Endothelial cell (in vitro differentiated cells): Measurements from ENCODE around the gene KRT26. TPM values are rescaled to one million over a fixed set of nuclear protein-coding genes. Genes with fewer than 3 reads are reported as not detected.
"Not testable (repeated sequence)": the region's sequence is repeated elsewhere in the genome, so short reads cannot be mapped to it uniquely, and the experiment has no call there.

Experiments
- DNase-seq: peaks from one replicate; pipeline ENCODE4 v3.0.0; 2021; ENCODE audit warnings: low spot score
- H3K27ac Mint-ChIP-seq: one replicate; pipeline ENCODE4 v1.8.0; 2021; ENCODE audit warnings: mixed read lengths, inconsistent platforms; ENCODE audit not compliant: unreplicated experiment
- H3K27me3 Mint-ChIP-seq: one replicate; pipeline ENCODE4 v1.8.0; 2021; ENCODE audit warnings: mild to moderate bottlenecking, moderate library complexity, mixed read lengths, inconsistent platforms; ENCODE audit not compliant: unreplicated experiment
- H3K36me3 Mint-ChIP-seq: one replicate; pipeline ENCODE4 v1.8.0; 2021; ENCODE audit warnings: mild to moderate bottlenecking, low read depth, mixed read lengths, inconsistent platforms; ENCODE audit not compliant: unreplicated experiment
- H3K4me1 Mint-ChIP-seq: one replicate; pipeline ENCODE4 v1.8.0; 2021; ENCODE audit warnings: mild to moderate bottlenecking, mixed read lengths, inconsistent platforms; ENCODE audit not compliant: unreplicated experiment
- H3K4me3 Mint-ChIP-seq: one replicate; pipeline ENCODE4 v1.8.0; 2021; ENCODE audit warnings: mild to moderate bottlenecking, mixed read lengths, inconsistent platforms; ENCODE audit not compliant: unreplicated experiment
- H3K9me3 Mint-ChIP-seq: one replicate; pipeline ENCODE4 v1.8.0; 2021; ENCODE audit warnings: mixed read lengths, inconsistent platforms; ENCODE audit not compliant: unreplicated experiment
- CTCF ChIP-seq: fragments of 200-600 bp; sonication (generic); IDR thresholded peaks from one replicate; pipeline ENCODE4 v1.5.0; 2021; ENCODE audit warnings: antibody characterized with exemption; ENCODE audit not compliant: unreplicated experiment
- total RNA-seq: library from RNA; stranded (reverse); fragmentation: NEBNext Ultra II Directional; extraction: Animal tissue kit (Norgen Biotek cat#: 25700); gene quantifications from one replicate; pipeline ENCODE4 v1.2.1, GENCODE V29; 2021; ENCODE audit not compliant: unreplicated experiment

The KRT26 gene
- total RNA-seq, 1 donor from 2014 or later, result not detected

- Mint-ChIP-seq H3K4me3 (no peak overlapping the region), H3K27me3 (no peaks in the 10 kb centered on the region), H3K36me3 (no peaks in the 10 kb centered on the region)
These were observed 18.2 kb downstream of the KRT26 start for GRCh38 chr17:40753804-40754203.

GRCh38 chr17:40751065-40751464 is 20.9 kb downstream of the KRT26 start:
- H3K4me1 Mint-ChIP-seq, result no peaks in the 10 kb centered on the region
- no peaks in the 10 kb centered on the region for H3K36me3 Mint-ChIP-seq
- no peak overlapping the region for H3K4me3 Mint-ChIP-seq
- H3K9me3 Mint-ChIP-seq, result no peaks in the 10 kb centered on the region
- H3K27me3 Mint-ChIP-seq, result no peaks in the 10 kb centered on the region
- TF ChIP-seq CTCF, result no peak
- H3K27ac Mint-ChIP-seq, result no peak overlapping the region
- no peak for DNase-seq

More at GRCh38 chr17:40753804-40754203, 18.2 kb downstream of the KRT26 start:
- Mint-ChIP-seq H3K4me1 (no peaks in the 10 kb centered on the region), H3K9me3 (no peaks in the 10 kb centered on the region), H3K27ac (no peak overlapping the region)
- TF ChIP-seq CTCF, result no peak
- no peak for DNase-seq

- H3K36me3 Mint-ChIP-seq, result no peaks in the 10 kb centered on the region
- no peaks in the 10 kb centered on the region for H3K9me3 Mint-ChIP-seq
- H3K4me3 Mint-ChIP-seq, result no peak overlapping the region
- H3K27ac Mint-ChIP-seq, result no peak overlapping the region
- no peak for TF ChIP-seq CTCF
- H3K27me3 Mint-ChIP-seq, result no peaks in the 10 kb centered on the region
- H3K4me1 Mint-ChIP-seq, result no peaks in the 10 kb centered on the region
- DNase-seq, result no peak
These were observed 21.6 kb downstream of the KRT26 start for GRCh38 chr17:40750391-40750790.

GRCh38 chr17:40748666-40749065 is 23.3 kb downstream of the KRT26 start:
- H3K27me3 Mint-ChIP-seq, H3K27ac Mint-ChIP-seq, H3K36me3 Mint-ChIP-seq: not testable (repeated sequence)

GRCh38 chr17:40738553-40738952 is 33.4 kb downstream of the KRT26 start:
- peaks cover 2% of the 10 kb centered on the region for H3K27me3 Mint-ChIP-seq
- no peak overlapping the region for H3K27ac Mint-ChIP-seq
- no peak for DNase-seq
- no peaks in the 10 kb centered on the region for H3K9me3 Mint-ChIP-seq
- TF ChIP-seq CTCF, result no peak
- H3K4me1 Mint-ChIP-seq, result no peaks in the 10 kb centered on the region
- H3K4me3 Mint-ChIP-seq, result no peak overlapping the region
- H3K36me3 Mint-ChIP-seq, result peaks cover 3% of the 10 kb centered on the region

More at GRCh38 chr17:40748666-40749065, 23.3 kb downstream of the KRT26 start:
- not testable (repeated sequence) for DNase-seq, H3K9me3 Mint-ChIP-seq, H3K4me3 Mint-ChIP-seq, H3K4me1 Mint-ChIP-seq

GRCh38 chr17:40735016-40735415 is 37.0 kb downstream of the KRT26 start:
- DNase-seq, result no peak
- Mint-ChIP-seq H3K4me1 (no peaks in the 10 kb centered on the region), H3K4me3 (no peak overlapping the region), H3K9me3 (no peaks in the 10 kb centered on the region), H3K36me3 (no peaks in the 10 kb centered on the region), H3K27ac (no peak overlapping the region), H3K27me3 (peaks cover 2% of the 10 kb centered on the region)
- TF ChIP-seq CTCF, result no peak
